NOMO-1 treated with dmso at 0.1 percent for 144 hours (cell line): ENCODE results near the gene PACS1.

Experiments
- DNase-seq: peaks from one replicate; lab custom pipeline; 2025; ENCODE audit not compliant: unreplicated experiment; lab: John Stamatoyannopoulos, UW

Gene PACS1

GRCh38 chr11:66178183-66178582, 108.1 kb downstream of the PACS1 start:
- DNase-seq = no peak

DNA sequence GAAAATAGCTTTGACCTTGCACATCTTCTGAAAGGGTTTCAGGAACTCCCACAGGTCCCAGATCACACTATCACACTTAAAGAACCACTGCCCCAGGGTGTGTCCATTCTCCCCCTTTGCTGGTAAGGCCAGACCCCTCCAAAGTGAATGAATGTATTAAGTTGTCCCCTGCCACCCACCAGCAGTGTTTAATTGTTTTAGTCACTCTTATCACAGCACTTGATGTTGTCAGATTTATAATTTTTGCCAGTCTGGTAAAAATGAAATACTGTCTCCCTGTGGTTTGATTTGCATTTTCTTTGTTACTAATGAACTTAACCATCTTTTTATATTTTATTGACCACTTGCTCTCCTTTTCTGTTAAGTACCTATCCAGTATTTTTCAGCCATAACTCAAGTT, 108.8 kb downstream of the PACS1 start:
- no peak for DNase-seq

GRCh38 chr11:66181632-66182315, 111.7 kb downstream of the PACS1 start:
- DNase-seq = no peak

- DNase-seq = no peak
Observed at GRCh38 chr11:66183494-66184048, 113.5 kb downstream of the PACS1 start.

DNA sequence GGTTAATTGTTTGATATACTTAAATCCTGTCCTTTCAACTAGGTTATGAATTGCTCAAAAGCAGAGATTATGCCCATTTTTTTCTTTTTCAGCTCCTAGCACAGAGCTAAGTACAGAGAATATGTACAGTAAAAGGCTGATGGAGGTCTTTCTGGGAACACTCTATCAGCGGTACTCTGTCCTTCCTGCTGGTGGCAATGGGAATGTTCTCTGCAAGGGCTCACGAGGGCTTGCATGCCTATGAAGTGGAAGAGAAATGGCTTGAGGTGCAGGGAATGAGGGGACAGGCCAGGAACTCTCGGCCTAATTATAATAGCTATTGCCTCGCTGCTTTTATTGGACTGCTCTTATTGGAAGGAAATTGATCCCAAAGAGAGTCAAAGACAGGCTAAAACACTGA, 114.7 kb downstream of the PACS1 start:
- DNase-seq = no peak

- DNase-seq = no peak
Observed at GRCh38 chr11:66186470-66186869, 116.4 kb downstream of the PACS1 start.

DNA sequence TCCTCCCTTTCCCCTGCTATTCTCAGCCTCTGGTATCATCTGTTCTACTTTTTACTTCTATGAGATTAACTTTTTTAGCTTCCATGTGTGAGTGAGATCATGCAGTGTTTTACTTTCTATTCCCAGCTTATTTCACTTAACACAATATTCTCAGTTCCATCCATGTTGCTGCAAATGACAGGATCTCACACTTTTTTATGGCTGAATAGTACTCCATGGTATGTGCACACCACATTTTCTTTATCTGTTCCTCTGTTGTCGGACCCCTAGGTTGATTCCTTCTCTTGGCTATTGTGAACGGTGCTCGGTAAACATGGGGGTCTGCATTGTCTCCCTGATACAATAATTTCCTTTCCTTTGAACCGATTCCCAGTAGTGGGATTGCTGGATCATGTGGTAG, 117.4 kb downstream of the PACS1 start:
- DNase-seq = no peak

GRCh38 chr11:66188580-66188979, 118.5 kb downstream of the PACS1 start:
- no peak for DNase-seq

GRCh38 chr11:66189031-66189745, 119.1 kb downstream of the PACS1 start:
- no peak for DNase-seq

- no peak for DNase-seq
Observed at GRCh38 chr11:66190786-66191185, 120.7 kb downstream of the PACS1 start.

- DNase-seq = no peak
Observed at GRCh38 chr11:66192181-66192863, 122.2 kb downstream of the PACS1 start.

DNA sequence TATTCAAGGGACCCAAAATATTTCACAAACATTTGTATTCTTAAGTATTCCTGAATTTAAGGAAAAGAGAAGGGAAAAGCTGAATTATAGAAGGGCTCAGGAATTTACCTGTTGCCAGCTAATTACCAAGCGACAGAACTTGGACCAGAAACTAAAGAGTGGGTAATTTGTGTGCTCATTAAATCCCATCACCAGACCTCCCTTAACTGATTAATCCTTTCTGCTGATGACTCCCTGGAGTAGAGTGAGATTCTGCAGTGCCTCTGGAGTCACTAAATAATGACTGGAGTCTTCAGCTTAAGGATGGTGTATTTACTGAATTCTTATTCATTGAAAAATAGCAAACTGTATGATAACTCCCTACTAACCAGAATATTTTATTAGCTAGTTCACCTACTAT, 124.3 kb downstream of the PACS1 start:
- no peak for DNase-seq

- no peak for DNase-seq
Observed at GRCh38 chr11:66195867-66196266, 125.8 kb downstream of the PACS1 start.

DNA sequence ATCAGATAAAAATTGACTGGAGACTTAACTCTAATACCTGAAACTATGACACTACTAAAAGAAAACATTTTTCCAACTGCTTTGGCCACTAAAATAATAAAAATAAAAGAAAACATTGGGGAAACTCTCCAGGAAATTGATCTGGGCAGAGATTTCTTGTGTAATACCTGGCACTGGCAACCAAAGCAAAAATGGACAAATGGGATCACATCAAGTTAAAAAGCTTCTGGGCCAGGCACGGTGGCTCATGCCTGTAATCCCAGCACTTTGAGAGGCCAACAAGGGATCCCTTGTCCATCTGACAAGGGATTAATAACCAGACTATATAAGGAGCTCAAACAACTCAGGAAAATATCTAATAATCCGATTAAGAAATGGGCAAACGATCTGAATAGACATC, 133.8 kb downstream of the PACS1 start:
- no peak for DNase-seq

DNA sequence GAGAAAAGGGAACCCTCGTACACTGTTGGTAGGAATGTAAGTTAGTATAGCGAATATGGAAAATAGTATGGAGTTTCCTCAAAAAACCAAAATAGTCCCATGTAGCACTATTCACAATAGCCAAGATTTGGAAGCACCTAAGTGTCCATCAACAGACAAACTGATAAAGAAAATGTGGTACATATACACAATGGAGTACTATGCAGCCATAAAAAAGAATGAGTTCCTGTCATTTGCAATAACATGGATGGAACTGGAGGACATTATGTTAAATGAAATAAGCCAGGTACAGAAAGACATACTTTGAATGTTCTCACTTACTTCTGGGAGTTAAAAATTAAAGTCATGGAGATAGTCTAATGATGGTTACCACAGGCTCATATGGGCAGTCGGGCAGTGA, 134.3 kb downstream of the PACS1 start:
- DNase-seq = no peak

DNA sequence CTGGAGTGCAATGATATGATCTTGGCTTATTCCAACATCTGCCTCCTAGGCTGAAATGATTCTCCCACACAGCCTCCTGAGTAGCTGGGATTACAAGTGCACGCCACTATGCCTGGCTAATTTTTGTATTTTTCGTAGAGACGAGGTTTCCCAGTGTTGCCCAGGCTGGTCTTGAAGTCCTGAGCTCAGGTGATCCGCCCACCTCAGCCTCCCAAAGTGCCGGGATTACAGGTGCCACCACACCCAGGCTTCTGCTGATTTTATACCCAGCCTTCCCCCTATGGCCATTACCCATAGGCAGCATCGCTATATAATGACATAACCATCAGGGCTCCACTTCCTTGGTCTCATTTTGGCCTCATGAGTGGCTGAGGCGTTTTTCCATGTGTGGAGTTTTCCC, 137.7 kb downstream of the PACS1 start:
- DNase-seq = no peak

GRCh38 chr11:66211100-66211499, 141.0 kb downstream of the PACS1 start:
- no peak for DNase-seq

- no peak for DNase-seq
Observed at GRCh38 chr11:66216911-66217310, 146.8 kb downstream of the PACS1 start.

GRCh38 chr11:66218036-66218435, 148.0 kb downstream of the PACS1 start:
- no peak for DNase-seq

- no peak for DNase-seq
Observed at GRCh38 chr11:66218846-66219620, 149.0 kb downstream of the PACS1 start.
